ENCODE measurements around the gene IGFBPL1.

The IGFBPL1 gene

GRCh38 chr9:38375572-38375963 lies 48.7 kb downstream of the IGFBPL1 start:
- DNase-seq = no peak

DNA sequence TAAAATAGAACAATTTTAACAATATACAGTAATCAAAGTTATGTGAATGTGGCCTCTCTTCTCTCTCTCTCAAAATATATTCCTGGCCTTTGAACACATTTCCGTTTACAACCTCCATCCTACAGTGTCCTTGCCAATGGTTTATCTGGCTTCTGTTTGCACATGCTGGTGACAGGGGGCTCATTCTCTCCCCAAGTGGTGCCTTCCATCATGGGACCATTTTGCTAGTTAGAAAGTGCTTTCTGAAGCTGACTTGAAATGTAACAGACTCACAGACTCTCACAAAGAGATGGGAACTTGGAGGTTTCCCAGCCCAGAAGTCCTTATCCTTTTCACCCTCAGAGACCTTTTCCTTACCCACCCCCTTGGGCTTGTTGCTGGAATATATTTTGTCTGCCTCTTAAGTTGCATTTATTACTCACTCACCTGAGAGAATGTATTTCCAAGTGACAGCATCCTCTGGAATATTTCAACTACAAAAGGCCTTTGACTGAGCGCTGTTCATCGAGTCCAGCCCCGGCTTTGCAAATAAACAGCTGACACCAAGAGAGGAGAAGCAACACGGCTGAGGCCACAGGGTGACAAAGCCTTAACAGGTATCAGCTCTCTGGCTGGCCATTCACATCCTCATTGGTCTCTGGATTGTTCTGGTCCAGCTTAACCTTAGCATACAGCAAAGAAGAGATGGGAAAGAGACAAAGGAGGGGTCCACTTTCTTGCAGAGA lies 49.2 kb downstream of the IGFBPL1 start:
- no peak for DNase-seq

- DNase-seq = no peak
These were observed 50.6 kb downstream of the IGFBPL1 start for GRCh38 chr9:38373679-38374078.

- DNase-seq = no peak
These were observed 51.3 kb downstream of the IGFBPL1 start for GRCh38 chr9:38372762-38373619.

- DNase-seq = no peak
These were observed 52.8 kb downstream of the IGFBPL1 start for GRCh38 chr9:38371495-38371894.

DNA sequence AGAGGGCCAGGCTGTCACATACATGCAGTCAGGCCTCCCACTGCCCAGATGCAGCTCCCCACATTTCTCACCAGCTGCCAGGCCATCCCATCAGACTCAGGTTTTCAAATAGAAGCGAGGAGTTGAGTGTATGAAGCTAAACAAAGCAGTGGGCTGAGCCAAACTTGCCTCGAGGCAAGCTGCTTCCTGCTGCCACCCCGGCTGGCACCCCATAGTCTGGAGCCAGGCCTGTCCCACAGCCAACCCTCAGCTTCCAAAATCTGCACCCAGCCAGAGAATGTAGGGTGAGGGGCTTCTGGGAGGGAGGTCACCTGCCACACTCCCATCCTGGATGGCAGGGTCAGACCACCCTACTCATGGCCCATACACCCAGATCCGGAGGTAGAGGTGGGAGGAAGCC lies 54.1 kb downstream of the IGFBPL1 start:
- DNase-seq = no peak

- DNase-seq = no peak
These were observed 55.5 kb downstream of the IGFBPL1 start for GRCh38 chr9:38368731-38369130.

GRCh38 chr9:38367898-38368297 lies 56.4 kb downstream of the IGFBPL1 start:
- no peak for DNase-seq

DNA sequence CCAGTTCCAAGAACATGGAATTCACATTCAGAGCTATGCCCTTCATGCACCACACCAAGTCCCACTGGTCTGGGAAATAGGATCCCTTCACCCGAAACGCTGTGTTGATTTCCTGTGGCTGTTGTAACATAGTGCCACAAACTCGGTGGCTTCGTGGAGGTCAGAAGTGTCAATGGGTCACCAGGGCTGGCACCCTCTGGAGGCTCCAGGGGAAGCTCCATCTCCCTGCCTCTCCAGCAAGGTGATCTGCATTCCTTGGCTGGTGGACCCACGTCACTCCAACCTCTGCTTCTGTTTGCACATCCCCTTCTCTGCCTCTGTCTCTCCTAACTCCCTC lies 60.7 kb downstream of the IGFBPL1 start:
- no peak for DNase-seq

GRCh38 chr9:38362852-38363588 lies 61.2 kb downstream of the IGFBPL1 start:
- DNase-seq = no peak

- no peak for DNase-seq
These were observed 62.8 kb downstream of the IGFBPL1 start for GRCh38 chr9:38361473-38361850.

- no peak for DNase-seq
These were observed 63.3 kb downstream of the IGFBPL1 start for GRCh38 chr9:38360839-38361472.

- no peak for DNase-seq
These were observed 64.4 kb downstream of the IGFBPL1 start for GRCh38 chr9:38359689-38360385.

GRCh38 chr9:38359297-38359653 lies 65.0 kb downstream of the IGFBPL1 start:
- no peak for DNase-seq

GRCh38 chr9:38358390-38359296 lies 65.6 kb downstream of the IGFBPL1 start:
- DNase-seq = no peak

- no peak for DNase-seq
These were observed 66.7 kb downstream of the IGFBPL1 start for GRCh38 chr9:38357350-38358114.

GRCh38 chr9:38356851-38357250 lies 67.4 kb downstream of the IGFBPL1 start:
- no peak for DNase-seq

Measured in activated CD4-positive, CD25-positive, alpha-beta regulatory T cell (primary cell).